Liver (tissue), 9 donors: ENCODE data around the gene OTX2. TPM values are rescaled to one million over a fixed set of nuclear protein-coding genes. Genes with fewer than 3 reads are reported as not detected.

Experiments used
- DNase-seq: peaks from one replicate; pipeline ENCODE4 v3.0.0-alpha.2; 2017; ENCODE audit warnings: low spot score
- H3K27ac ChIP-seq, 2 donors: one replicate each; pipeline ENCODE4 v1.7.0; 2013; ENCODE audit warnings: inconsistent platforms in 2 of 2, low read length in 2 of 2, control low read depth in 1 of 2, low read depth in 1 of 2, mild to moderate bottlenecking in 1 of 2
- H3K27me3 ChIP-seq, 4 donors: one replicate each; pipeline versions ENCODE4 v1.6.1 to v1.7.0; 2013; ENCODE audit warnings: low read length in 3 of 4, inconsistent platforms in 1 of 4, mild to moderate bottlenecking in 1 of 4, moderate library complexity in 1 of 4; ENCODE audit not compliant: control insufficient read depth in 4 of 4, insufficient read depth in 4 of 4
- H3K36me3 ChIP-seq, 4 donors: one replicate each; pipeline versions ENCODE4 v1.6.1 to v1.7.0; 2013; ENCODE audit warnings: low read length in 3 of 4, mild to moderate bottlenecking in 3 of 4, low read depth in 1 of 4, moderate library complexity in 1 of 4; ENCODE audit not compliant: control insufficient read depth in 4 of 4, insufficient read depth in 3 of 4
- H3K4me1 ChIP-seq, 4 donors: one replicate each; pipeline versions ENCODE4 v1.6.1 to v1.7.0; 2013; ENCODE audit warnings: low read length in 3 of 4, mild to moderate bottlenecking in 3 of 4, moderate library complexity in 1 of 4; ENCODE audit not compliant: control insufficient read depth in 4 of 4, insufficient read depth in 4 of 4
- H3K4me3 ChIP-seq, 3 donors: one replicate each; pipeline versions ENCODE4 v1.6.1 to v1.7.0; 2013; ENCODE audit warnings: low read length in 3 of 3, control low read depth in 1 of 3, low read depth in 1 of 3, mild to moderate bottlenecking in 1 of 3
- H3K9ac ChIP-seq, 2 donors: one replicate each; pipeline ENCODE4 v1.7.0; 2013; ENCODE audit warnings: low read length in 2 of 2, mild to moderate bottlenecking in 2 of 2, moderate library complexity in 2 of 2, control low read depth in 1 of 2, low read depth in 1 of 2
- H3K9me3 ChIP-seq, 4 donors: one replicate each; pipeline versions ENCODE4 v1.6.1 to v1.7.0; 2013; ENCODE audit warnings: low read length in 3 of 4; ENCODE audit not compliant: control insufficient read depth in 4 of 4
- CTCF ChIP-seq: fragments of 150-350 bp; IDR thresholded peaks from 2 replicates; pipeline ENCODE4 v1.5.1; 2017; ENCODE audit warnings: improper control_type of control experiment, low read depth, low read length; ENCODE audit not compliant: missing input control
- EGR1 ChIP-seq, 2 donors: IDR thresholded peaks; 2 replicates each; pipeline ENCODE4 v1.6.1; 2016 to 2018; ENCODE audit warnings: antibody characterized with exemption in 2 of 2, low read depth in 2 of 2
- FOXA1 ChIP-seq: IDR thresholded peaks from 2 replicates; pipeline ENCODE4 v1.6.1; 2016; ENCODE audit warnings: antibody characterized with exemption
- FOXA2 ChIP-seq: IDR thresholded peaks from 2 replicates; pipeline ENCODE4 v1.6.1; 2016; ENCODE audit warnings: antibody characterized with exemption
- GABPA ChIP-seq, 2 donors: IDR thresholded peaks in 1 of 2; conservative IDR thresholded peaks in 1 of 2; 2 replicates each; pipeline ENCODE4 v1.6.1; 2016; ENCODE audit warnings: antibody characterized with exemption in 2 of 2, mild to moderate bottlenecking in 1 of 2, moderate library complexity in 1 of 2
- JUND ChIP-seq, 2 donors: IDR thresholded peaks; 2 replicates each; pipeline ENCODE4 v1.6.1; 2016; ENCODE audit warnings: antibody characterized with exemption in 2 of 2
- MAX ChIP-seq: IDR thresholded peaks from 2 replicates; pipeline ENCODE4 v1.6.1; 2016; ENCODE audit warnings: antibody characterized with exemption
- NR2F2 ChIP-seq: IDR thresholded peaks from 2 replicates; pipeline ENCODE4 v1.6.1; 2016; ENCODE audit warnings: antibody characterized with exemption
- RAD21 ChIP-seq, 2 donors: IDR thresholded peaks; 2 replicates each; pipeline ENCODE4 v1.6.1; 2016; ENCODE audit warnings: antibody characterized with exemption in 2 of 2, mild to moderate bottlenecking in 2 of 2
- SP1 ChIP-seq: IDR thresholded peaks from 2 replicates; pipeline ENCODE4 v1.6.1; 2018; ENCODE audit warnings: antibody characterized with exemption, mild to moderate bottlenecking
- TAF1 ChIP-seq: conservative IDR thresholded peaks from 2 replicates; pipeline ENCODE4 v1.6.1; 2016; ENCODE audit warnings: antibody characterized with exemption, mild to moderate bottlenecking
- YY1 ChIP-seq: IDR thresholded peaks from 2 replicates; pipeline ENCODE4 v1.6.1; 2016; ENCODE audit warnings: antibody characterized with exemption, mild to moderate bottlenecking
- WGBS: extraction: QIAGEN DNeasy Blood & Tissue Kit; methylation state at CpG from one replicate; pipeline ENCODE4 v1.1.7; 2013; 5-methylcytosine and 5-hydroxymethylcytosine counted together
- polyA plus RNA-seq, 2 donors: library from polyadenylated mRNA; stranded (reverse) in 1 of 2; unstranded in 1 of 2; fragments of 200-250 nt in 1 of 2; fragments of >200 nt in 1 of 2; fragmentation: Nextera tagmentation in 1 of 2; extraction: Ambion mirVana in 1 of 2; gene quantifications; one replicate each; pipeline versions ENCODE4 v1.2.1 to v1.2.3, GENCODE V29; 2013 to 2015
- total RNA-seq, 2 donors: library from RNA; depleted of rRNA; stranded (reverse); fragments of >200 nt; gene quantifications; one replicate each; pipeline ENCODE4 v1.2.3, GENCODE V29; 2014
- TF ChIP-seq, protein P1 (sequence below): IDR thresholded peaks from 2 replicates; pipeline ENCODE4 v1.6.1; 2016; ENCODE audit warnings: antibody characterized with exemption
- TF ChIP-seq, protein P2 (sequence below): IDR thresholded peaks from 2 replicates; pipeline ENCODE4 v1.6.1; 2016; ENCODE audit warnings: antibody characterized with exemption, mild to moderate bottlenecking
- donor health status: healthy.
- donor health status: healthy.
- donor health status: healthy.
- donor health status: healthy.
- donor health status: healthy.

Gene OTX2
- total and polyA plus RNA-seq, 4 donors = not detected

GRCh38 chr14:56817396-56817921 is 7.2 kb upstream of the OTX2 start:
- H3K36me3 ChIP-seq = no peaks in the 10 kb centered on the region
- no peak for TF ChIP-seq YY1
- no peak for TF ChIP-seq NR2F2
- TF ChIP-seq, protein P1, sequence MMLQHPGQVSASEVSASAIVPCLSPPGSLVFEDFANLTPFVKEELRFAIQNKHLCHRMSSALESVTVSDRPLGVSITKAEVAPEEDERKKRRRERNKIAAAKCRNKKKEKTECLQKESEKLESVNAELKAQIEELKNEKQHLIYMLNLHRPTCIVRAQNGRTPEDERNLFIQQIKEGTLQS = no peak
- WGBS = 5% methylated on average over 31 of the region's 31 CpGs
- H3K9ac ChIP-seq = no peak overlapping the region
- DNase-seq = no peak
- H3K4me1 ChIP-seq = peaks cover 0 to 6% (median 5%) of the 10 kb centered on the region in 4 donors
- H3K4me3 ChIP-seq = no peak overlapping the region
- H3K27me3 ChIP-seq = peaks cover 8 to 28% (median 19%) of the 10 kb centered on the region in 4 donors
- no peak overlapping the region for H3K27ac ChIP-seq
- H3K9me3 ChIP-seq = no peaks in the 10 kb centered on the region

DNA sequence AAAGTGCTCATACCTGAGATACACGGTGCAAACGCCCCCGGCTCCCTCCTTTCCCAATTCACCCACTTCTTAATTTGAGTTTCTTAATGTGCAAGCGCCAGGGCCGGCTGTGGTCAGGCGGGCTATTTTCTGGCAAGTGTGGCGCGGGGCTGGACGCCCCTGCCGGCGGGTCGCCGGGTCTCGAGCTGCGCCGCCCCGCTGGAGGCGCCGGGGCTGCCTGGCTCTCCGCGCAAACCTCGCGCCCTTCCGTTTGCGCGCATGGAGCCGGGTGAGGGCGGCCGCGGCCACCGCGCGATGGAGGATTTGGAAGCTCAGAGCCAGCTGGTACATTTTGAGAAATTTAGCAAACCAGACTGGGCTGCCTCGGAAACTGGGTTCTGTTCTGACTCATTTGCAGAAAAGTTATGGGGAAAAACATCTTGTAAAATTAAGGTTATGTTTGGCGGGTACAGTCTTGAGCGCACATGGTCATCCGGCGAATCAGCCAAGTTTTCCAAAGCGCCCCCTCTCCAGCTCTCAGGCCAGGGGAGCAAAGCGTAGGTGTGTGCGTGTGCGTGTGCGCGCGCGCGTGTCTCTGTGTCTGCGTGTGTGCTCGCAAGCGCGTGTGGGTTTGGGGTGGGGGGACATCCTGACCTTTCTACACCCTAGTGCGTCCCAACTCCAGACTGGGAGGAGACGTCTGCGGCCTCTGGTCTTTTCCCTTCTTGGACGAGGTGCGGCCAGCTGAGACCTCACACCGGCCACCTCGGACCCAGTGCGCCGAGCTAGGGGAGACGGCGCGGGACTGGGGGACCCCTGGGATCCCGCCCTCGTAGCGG is 6.5 kb upstream of the OTX2 start:
- Histone ChIP-seq H3K4me3 (no peak overlapping the region), H3K9me3 (no peaks in the 10 kb centered on the region), H3K27me3 (peaks cover 8 to 31% (median 22%) of the 10 kb centered on the region in 4 donors), H3K4me1 (peaks cover 0 to 6% (median 5%) of the 10 kb centered on the region in 4 donors), H3K36me3 (no peaks in the 10 kb centered on the region), H3K9ac (no peak overlapping the region), H3K27ac (no peak overlapping the region)
- WGBS = 4% methylated on average over 66 of the region's 66 CpGs
- DNase-seq = no peak
- no peak for TF ChIP-seq SP1
- TF ChIP-seq TAF1 = no peak
- TF ChIP-seq FOXA2 = no peak
- TF ChIP-seq RAD21 (IDR thresholded peaks at IDR 0.05) = no peak
- no peak for TF ChIP-seq JUND (IDR thresholded peaks at IDR 0.05)
- no peak for TF ChIP-seq FOXA1
- no peak for TF ChIP-seq GABPA (IDR thresholded peaks at IDR 0.05 in 1 of 2, conservative IDR thresholded peaks at IDR 0.05 in 1 of 2)
- TF ChIP-seq CTCF = no peak
- TF ChIP-seq YY1 = no peak
- no peak for TF ChIP-seq NR2F2
- TF ChIP-seq EGR1 (IDR thresholded peaks at IDR 0.05; ENCODE audit: low read depth in 2 of 2) = no peak
- TF ChIP-seq MAX = no peak
- TF ChIP-seq, protein P2, sequence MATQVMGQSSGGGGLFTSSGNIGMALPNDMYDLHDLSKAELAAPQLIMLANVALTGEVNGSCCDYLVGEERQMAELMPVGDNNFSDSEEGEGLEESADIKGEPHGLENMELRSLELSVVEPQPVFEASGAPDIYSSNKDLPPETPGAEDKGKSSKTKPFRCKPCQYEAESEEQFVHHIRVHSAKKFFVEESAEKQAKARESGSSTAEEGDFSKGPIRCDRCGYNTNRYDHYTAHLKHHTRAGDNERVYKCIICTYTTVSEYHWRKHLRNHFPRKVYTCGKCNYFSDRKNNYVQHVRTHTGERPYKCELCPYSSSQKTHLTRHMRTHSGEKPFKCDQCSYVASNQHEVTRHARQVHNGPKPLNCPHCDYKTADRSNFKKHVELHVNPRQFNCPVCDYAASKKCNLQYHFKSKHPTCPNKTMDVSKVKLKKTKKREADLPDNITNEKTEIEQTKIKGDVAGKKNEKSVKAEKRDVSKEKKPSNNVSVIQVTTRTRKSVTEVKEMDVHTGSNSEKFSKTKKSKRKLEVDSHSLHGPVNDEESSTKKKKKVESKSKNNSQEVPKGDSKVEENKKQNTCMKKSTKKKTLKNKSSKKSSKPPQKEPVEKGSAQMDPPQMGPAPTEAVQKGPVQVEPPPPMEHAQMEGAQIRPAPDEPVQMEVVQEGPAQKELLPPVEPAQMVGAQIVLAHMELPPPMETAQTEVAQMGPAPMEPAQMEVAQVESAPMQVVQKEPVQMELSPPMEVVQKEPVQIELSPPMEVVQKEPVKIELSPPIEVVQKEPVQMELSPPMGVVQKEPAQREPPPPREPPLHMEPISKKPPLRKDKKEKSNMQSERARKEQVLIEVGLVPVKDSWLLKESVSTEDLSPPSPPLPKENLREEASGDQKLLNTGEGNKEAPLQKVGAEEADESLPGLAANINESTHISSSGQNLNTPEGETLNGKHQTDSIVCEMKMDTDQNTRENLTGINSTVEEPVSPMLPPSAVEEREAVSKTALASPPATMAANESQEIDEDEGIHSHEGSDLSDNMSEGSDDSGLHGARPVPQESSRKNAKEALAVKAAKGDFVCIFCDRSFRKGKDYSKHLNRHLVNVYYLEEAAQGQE = no peak
